Astrocyte of the spinal cord (primary cell): Measurements from ENCODE around the gene MBNL1.
A peak's percentile ranks its signal among the peaks of the same experiment; 100 is the strongest.

Experiments used
- DNase-seq: peaks from one replicate; pipeline ENCODE4 v3.0.0; 2011; ENCODE audit warnings: low read depth, low spot score
- H3K4me3 ChIP-seq: 2 replicates; pipeline ENCODE4 v1.5.1; 2011; ENCODE audit warnings: low read depth, mild to moderate bottlenecking, low read length, moderate library complexity
- CTCF ChIP-seq: IDR thresholded peaks from 2 replicates; pipeline ENCODE4 v1.5.1; 2012; ENCODE audit warnings: low read depth, mild to moderate bottlenecking, low read length, inconsistent platforms
- in situ Hi-C: cut with HindIII; loops from 2 replicates; pipeline ENCODE4 v1.10.0; 2017; ENCODE audit warnings: low sequenced_read_pairs

The MBNL1 gene

GRCh38 chr3:152317184-152317583 is 48.5 kb downstream of the MBNL1 start:
- no peak for DNase-seq
- no peak for TF ChIP-seq CTCF
- in situ Hi-C loops: no loop called here
- H3K4me3 ChIP-seq: no peak overlapping the region

- DNase-seq: peak; percentile 87
- H3K4me3 ChIP-seq: no peak overlapping the region
- in situ Hi-C loops: no loop called here
- TF ChIP-seq CTCF: no peak
Measured at GRCh38 chr3:152317956-152318355, 49.2 kb downstream of the MBNL1 start.

GRCh38 chr3:152318512-152318911 is 49.8 kb downstream of the MBNL1 start:
- H3K4me3 ChIP-seq: no peak overlapping the region
- DNase-seq: no peak
- TF ChIP-seq CTCF: no peak
- in situ Hi-C loops: no loop called here

- no peak for TF ChIP-seq CTCF
- in situ Hi-C loops: no loop called here
- no peak overlapping the region for H3K4me3 ChIP-seq
- no peak for DNase-seq
Measured at GRCh38 chr3:152319256-152319655, 50.5 kb downstream of the MBNL1 start.

GRCh38 chr3:152319831-152320617 is 51.3 kb downstream of the MBNL1 start:
- DNase-seq: no peak
- no peak overlapping the region for H3K4me3 ChIP-seq
- in situ Hi-C loops: no loop called here
- no peak for TF ChIP-seq CTCF

- in situ Hi-C loops: no loop called here
- DNase-seq: no peak
- TF ChIP-seq CTCF: no peak
- H3K4me3 ChIP-seq: no peak overlapping the region
Measured at GRCh38 chr3:152321200-152321954, 52.6 kb downstream of the MBNL1 start.
